Calu3 (cell line): ENCODE data around the gene C9orf78. TPM values are rescaled to one million over a fixed set of nuclear protein-coding genes. Genes with fewer than 3 reads are reported as not detected.

Experiments
- BruUV-seq: library from RNA; stranded (reverse); fragments of 400-500 nt; replicated peaks from 2 replicates; lab custom pipeline; 2021; lab: Mats Ljungman, UMichigan
- CTCF ChIA-PET: fragments of 300-600 bp; sonication (Branson Sonifier 250); formaldehyde crosslinking; loops from one replicate; lab custom pipeline; 2022; ENCODE audit warnings: antibody characterized with exemption; lab: Charles Lee
- DNase-seq: peaks from one replicate; pipeline ENCODE4 v3.0.0; 2022
- H3K27ac Mint-ChIP-seq: one replicate; pipeline ENCODE4 v1.8.0; 2022; ENCODE audit warnings: mixed read lengths; ENCODE audit not compliant: unreplicated experiment
- H3K27me3 Mint-ChIP-seq: one replicate; pipeline ENCODE4 v1.8.0; 2022; ENCODE audit warnings: mixed read lengths; ENCODE audit not compliant: unreplicated experiment
- H3K36me3 Mint-ChIP-seq: one replicate; pipeline ENCODE4 v1.8.0; 2022; ENCODE audit warnings: mild to moderate bottlenecking, moderate library complexity, mixed read lengths; ENCODE audit not compliant: insufficient read depth, unreplicated experiment
- H3K4me1 Mint-ChIP-seq: one replicate; pipeline ENCODE4 v1.8.0; 2022; ENCODE audit warnings: mild to moderate bottlenecking, low read depth, mixed read lengths; ENCODE audit not compliant: unreplicated experiment
- H3K4me3 Mint-ChIP-seq: one replicate; pipeline ENCODE4 v1.8.0; 2022; ENCODE audit warnings: mild to moderate bottlenecking, low read depth, moderate library complexity, mixed read lengths; ENCODE audit not compliant: unreplicated experiment
- H3K9me3 Mint-ChIP-seq: one replicate; pipeline ENCODE4 v1.8.0; 2022; ENCODE audit warnings: low read depth, mixed read lengths; ENCODE audit not compliant: unreplicated experiment
- intact Hi-C: fragments of 100-400 bp; cut with micrococcal nuclease; formaldehyde crosslinking; loops from one replicate; pipeline ENCODE4 v1.10.0; 2022; ENCODE audit not compliant: unreplicated experiment
- total RNA-seq: library from RNA; stranded (reverse); gene quantifications from 2 replicates; pipeline ENCODE4 v1.2.3, GENCODE V29; 2022
- TF ChIP-seq, protein P1 (sequence below): fragments of 200-600 bp; IDR thresholded peaks from one replicate; pipeline ENCODE4 v1.8.0; 2022; ENCODE audit warnings: antibody characterized with exemption; ENCODE audit not compliant: unreplicated experiment

The C9orf78 gene
- total RNA-seq, 1 experiment from 2014 or later = 24.5 TPM

DNA sequence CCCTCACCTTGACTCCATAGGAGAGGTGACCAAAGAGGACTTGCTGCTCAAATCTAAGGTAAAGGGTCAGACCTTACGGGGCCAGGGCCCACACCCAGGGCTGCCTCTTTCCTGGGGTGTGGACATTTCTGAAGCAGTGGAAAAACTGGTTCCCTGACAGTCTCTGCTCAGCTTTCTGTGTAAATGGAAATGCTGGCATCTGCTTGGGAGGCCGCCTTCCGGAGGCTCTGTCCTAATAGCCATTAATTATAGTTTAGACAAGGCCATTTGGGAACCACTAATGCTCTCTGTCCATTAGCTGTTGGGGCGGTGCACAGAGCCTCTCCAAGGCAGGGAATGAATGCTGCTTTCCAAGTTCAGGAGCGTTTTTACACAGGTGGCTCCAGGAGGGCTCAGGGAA is 17.5 kb upstream of the C9orf78 start:
- H3K27ac Mint-ChIP-seq = no peak overlapping the region

DNA sequence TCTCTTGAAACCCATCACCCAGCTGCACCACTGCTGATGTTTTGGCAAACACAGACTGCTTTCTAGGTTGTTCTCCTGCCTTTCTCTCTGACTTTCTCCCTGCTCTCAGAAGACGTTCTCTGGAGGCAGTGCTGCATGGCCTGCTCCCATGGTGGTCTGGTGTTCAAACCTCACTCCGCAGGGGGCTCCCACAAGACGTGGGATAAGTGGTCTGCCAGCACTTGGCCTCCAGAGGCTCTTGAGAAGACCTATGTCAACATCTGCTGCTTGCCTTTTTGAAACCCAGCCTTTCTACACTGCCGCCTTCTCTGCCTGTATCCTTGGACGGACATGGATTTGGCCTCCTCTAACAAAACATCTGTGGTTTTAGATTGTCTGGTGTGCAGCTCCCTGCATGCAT is 16.7 kb upstream of the C9orf78 start:
- Mint-ChIP-seq H3K4me3 (no peak overlapping the region), H3K36me3 (no peaks in the 10 kb centered on the region), H3K9me3 (no peaks in the 10 kb centered on the region), H3K27me3 (no peaks in the 10 kb centered on the region), H3K27ac (no peak overlapping the region), H3K4me1 (no peaks in the 10 kb centered on the region)
- intact Hi-C loops = no loop called here
- TF ChIP-seq, protein P1, sequence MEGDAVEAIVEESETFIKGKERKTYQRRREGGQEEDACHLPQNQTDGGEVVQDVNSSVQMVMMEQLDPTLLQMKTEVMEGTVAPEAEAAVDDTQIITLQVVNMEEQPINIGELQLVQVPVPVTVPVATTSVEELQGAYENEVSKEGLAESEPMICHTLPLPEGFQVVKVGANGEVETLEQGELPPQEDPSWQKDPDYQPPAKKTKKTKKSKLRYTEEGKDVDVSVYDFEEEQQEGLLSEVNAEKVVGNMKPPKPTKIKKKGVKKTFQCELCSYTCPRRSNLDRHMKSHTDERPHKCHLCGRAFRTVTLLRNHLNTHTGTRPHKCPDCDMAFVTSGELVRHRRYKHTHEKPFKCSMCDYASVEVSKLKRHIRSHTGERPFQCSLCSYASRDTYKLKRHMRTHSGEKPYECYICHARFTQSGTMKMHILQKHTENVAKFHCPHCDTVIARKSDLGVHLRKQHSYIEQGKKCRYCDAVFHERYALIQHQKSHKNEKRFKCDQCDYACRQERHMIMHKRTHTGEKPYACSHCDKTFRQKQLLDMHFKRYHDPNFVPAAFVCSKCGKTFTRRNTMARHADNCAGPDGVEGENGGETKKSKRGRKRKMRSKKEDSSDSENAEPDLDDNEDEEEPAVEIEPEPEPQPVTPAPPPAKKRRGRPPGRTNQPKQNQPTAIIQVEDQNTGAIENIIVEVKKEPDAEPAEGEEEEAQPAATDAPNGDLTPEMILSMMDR = no peak
- no TSS peak for BruUV-seq
- CTCF ChIA-PET = no interaction called here
- no peak for DNase-seq

More for the DNA sequence above, 17.5 kb upstream of the C9orf78 start:
- H3K4me1 Mint-ChIP-seq = no peaks in the 10 kb centered on the region
- BruUV-seq = no TSS peak
- no peak overlapping the region for H3K4me3 Mint-ChIP-seq
- TF ChIP-seq, protein P1 = no peak
- no peaks in the 10 kb centered on the region for H3K27me3 Mint-ChIP-seq
- CTCF ChIA-PET = no interaction called here
- intact Hi-C loops = no loop called here
- no peaks in the 10 kb centered on the region for H3K36me3 Mint-ChIP-seq
- H3K9me3 Mint-ChIP-seq = no peaks in the 10 kb centered on the region
- no peak for DNase-seq

DNA sequence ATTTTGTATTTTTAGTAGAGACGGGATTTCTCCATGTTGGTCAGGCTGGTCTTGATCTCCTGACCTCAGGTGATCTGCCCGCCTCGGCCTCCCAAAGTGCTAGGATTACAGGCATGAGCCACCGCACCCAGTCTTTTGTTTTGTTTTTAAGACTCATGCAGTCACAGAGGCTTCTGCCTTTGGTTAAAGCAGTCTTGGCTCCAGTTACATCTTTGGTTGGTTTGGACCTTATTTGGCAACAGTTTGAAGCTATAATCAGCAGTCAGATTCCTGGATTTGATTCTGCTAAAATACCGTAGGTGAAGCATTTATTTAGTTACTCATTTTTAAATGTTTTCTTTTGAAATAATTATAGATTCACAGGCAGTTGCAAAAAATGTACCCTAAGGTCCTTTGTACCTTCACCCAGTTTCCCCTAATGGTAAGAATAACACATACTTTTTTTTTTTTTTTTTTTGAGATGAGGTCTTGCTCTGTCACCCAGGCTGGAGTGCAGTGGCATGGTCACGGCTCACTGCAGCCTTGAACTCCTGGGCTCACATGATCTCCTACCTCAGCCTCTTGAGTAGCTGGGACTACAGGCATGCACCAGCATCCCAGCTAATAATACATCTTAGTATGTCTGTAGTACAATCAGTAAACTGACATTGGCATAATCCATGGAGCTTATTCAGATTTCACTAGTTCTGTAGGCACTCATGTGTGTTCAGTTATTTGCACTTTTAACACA is 15.9 kb upstream of the C9orf78 start:
- TF ChIP-seq, protein P1 = no peak
- no peak for DNase-seq
- intact Hi-C loops = no loop called here
- Mint-ChIP-seq H3K36me3 (no peaks in the 10 kb centered on the region), H3K27me3 (no peaks in the 10 kb centered on the region), H3K4me1 (no peaks in the 10 kb centered on the region), H3K9me3 (no peaks in the 10 kb centered on the region), H3K27ac (no peak overlapping the region), H3K4me3 (no peak overlapping the region)
- CTCF ChIA-PET = interaction anchor here (0.7 kb wide), 1 partner anchor 747 kb away, joined by 3 read pairs; no protein-coding TSS in a partner anchor
- BruUV-seq = no TSS peak

DNA sequence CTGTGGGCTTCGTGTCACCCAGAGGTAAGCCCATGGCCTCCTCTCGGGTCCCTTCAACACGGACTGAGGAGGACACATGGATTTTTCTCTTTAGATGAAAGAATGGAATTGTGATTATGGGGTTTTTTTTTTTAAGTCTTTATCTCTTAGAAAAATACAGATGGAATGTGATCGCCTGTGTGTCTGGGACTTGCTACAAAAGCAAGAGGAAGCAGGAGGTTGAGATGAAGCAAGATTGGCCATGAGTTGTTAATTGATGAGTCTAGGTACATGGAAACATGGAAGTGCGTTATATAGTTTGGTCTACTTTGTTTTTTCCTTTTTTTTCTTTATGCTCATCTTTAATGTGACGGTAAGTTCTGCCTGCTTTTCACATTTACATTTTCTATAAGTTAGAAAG is 14.8 kb upstream of the C9orf78 start:
- no peaks in the 10 kb centered on the region for H3K27me3 Mint-ChIP-seq
- BruUV-seq = no TSS peak
- H3K9me3 Mint-ChIP-seq = no peaks in the 10 kb centered on the region
- no peaks in the 10 kb centered on the region for H3K4me1 Mint-ChIP-seq
- H3K4me3 Mint-ChIP-seq = no peak overlapping the region
- no peak for DNase-seq
- no peaks in the 10 kb centered on the region for H3K36me3 Mint-ChIP-seq
- TF ChIP-seq, protein P1 = no peak
- no peak overlapping the region for H3K27ac Mint-ChIP-seq
- intact Hi-C loops = no loop called here
- CTCF ChIA-PET = no interaction called here
